ENCODE measurements around the gene MCM9.

GRCh38 chr6:118776607-118777549 is 158.1 kb downstream of the MCM9 start:
- TF ChIP-seq CTCF (IDR thresholded peaks at IDR 0.05; ENCODE audit: low read depth, low read length, poor library complexity, severe bottlenecking), result peak; percentile 77
- no peak for TF ChIP-seq EZH2phosphoT487 (IDR thresholded peaks at IDR 0.05; ENCODE audit: borderline replicate concordance, low read length)
